GM19438 (cell line): ENCODE data around the gene PRC1.
A peak's percentile ranks its signal among the peaks of the same experiment; 100 is the strongest.

ENCODE experiments used
- ATAC-seq: cut with Tn5 transposase; IDR thresholded peaks from one replicate; pipeline ENCODE4 v1.9.1; 2021; ENCODE audit warnings: low read depth; ENCODE audit not compliant: unreplicated experiment

The PRC1 gene

DNA sequence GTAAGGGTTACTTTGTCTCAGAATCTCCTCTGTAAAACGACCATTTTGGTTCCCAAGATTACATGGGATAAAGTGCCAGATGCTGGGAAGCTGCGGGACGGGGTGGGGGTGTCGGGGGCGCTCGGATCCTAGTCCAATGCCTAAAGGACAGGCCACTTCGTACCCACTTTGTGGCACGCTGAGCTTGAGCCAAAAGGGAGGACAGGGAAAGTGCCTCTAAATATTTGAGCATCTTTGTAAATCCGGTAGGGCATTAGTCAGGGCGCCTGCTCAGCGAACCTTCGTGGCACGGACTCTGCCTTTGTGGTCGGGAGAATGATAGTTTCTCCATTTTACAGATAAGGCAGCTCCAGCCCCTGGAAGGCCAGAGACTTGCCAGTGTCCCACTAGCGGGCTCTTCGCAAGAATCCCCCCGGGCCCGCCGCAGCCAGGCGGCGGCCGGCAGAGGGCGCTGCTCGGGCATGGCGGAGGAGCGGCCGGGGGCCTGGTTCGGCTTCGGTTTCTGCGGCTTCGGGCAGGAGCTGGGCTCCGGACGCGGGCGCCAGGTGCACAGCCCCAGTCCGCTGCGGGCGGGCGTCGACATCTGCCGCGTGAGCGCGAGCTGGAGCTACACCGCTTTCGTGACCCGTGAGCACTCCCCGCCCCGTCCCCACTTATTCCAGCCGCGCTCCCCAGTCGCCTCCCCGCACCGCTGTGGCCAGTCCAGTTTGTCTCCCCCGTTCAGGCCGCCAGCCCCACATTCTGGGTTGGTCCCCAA lies 37.9 kb downstream of the PRC1 start:
- peak; percentile 34 for ATAC-seq

DNA sequence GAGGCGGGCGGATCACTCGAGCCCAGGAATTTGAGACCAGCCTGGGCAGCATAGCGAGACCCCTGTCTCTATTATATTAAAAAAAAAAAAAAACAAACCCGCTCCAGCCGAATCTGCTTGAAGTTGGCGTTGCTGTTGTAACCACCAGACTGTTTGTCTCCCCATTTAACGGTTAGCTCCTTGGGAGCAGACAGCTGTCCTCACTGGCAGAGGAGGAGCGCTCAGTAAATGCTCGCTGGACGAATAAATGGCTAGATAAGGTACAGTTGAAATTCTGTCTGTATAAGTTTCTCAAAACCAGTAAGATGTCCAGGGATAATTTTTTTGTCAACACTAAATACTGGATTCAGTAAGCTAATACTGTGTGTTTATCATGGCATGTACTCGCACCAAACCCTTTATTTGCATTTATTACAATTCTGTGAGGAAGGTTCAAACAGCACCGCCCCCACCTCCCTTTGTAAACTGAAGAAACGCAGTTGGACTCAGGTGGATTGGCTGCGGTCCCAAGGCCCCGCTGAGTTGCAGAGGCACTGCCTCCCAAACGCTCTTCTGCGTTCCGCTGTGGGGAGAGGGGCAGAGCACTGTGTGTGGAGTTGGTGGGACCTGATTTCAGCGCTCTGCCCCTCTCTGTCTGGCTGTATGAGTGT lies 38.6 kb downstream of the PRC1 start:
- ATAC-seq = no peak

DNA sequence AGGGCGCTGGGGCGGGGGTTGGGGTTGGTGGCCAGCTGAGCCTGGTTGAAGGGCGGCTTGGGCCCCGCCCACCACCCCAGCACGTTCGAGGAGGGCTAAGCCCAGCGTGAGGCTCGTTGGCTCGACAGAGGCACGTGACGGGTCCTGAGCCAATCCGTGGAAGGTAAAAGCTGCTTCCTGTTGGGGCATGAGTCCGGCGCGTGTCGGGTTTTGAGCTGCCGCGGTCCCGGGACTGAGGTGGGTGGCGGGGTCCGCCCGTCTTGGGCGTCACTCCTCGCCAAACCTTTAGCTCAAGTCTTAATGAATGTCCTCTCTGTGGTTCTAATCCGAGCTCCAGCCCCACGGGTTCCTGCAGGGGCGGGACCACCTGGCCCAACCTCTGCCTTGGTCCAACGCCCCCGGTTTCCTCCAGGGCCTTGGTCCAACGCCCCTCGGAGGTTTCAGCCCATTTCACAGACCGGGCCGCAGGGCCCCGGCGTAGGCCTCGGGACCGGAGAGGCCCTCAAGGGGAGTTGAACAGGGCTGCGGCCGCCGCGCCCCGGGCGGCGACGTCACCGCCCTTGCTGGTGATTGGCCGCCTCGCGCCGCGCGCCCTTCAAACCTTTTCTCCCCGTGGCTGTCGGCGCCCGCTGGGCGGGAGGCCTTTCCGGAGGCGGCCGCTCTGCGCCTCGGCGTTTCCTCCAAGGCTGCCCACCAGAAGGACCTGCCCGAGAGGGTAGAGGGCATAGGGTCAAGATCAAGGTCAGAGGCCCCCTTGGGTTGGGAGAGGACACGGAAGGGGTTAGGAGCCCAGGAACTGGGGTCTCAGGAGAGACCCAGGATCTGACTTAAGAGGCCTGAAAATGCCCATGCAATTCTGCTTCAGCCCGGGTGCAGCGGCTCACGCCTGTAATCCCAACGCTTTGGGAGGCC lies 39.4 kb downstream of the PRC1 start, which contains the start of gene RCCD1:
TSS of gene RCCD1 (plus strand) at position 173 of the 912 bp plus-strand sequence. CDS start 1,851 bp downstream, outside the sequence.
- ATAC-seq = peak; percentile 83

DNA sequence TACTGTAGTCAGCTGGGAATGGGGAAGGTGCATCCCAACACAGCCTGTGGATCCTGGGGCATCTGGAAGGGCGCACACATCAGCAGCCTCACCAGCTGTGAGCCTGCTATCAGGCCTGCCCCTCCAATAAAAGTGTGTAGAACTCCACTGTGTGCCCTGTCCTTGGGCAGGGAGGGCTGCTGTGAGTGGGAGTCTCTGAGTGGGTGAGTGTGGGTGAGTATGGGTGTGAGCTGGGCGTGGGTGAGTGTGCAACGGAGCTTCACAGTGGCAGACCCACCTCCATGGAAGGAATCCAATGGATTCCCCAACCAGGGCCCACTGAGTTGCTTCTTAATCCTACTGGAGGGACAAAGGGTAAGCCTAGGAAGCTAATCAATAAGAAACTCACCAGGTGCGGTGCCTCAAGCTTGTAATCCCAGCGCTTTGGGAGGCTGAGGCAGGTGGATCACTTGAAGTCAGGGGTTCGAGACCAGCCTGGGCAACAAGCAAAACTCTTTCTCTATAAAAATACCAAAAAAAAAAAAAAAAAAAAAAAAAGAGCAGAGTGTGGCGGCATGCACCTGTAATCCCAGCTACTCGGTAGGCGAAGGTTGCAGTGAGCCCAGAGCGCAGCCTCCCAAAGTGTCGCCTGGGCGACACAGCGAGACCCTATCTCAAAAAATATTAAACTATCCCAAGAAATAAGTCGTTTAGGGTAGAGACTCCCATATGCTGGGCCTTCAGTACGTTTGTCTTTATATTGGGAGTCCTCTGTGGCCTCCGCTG lies 40.2 kb downstream of the PRC1 start:
- ATAC-seq = no peak

DNA sequence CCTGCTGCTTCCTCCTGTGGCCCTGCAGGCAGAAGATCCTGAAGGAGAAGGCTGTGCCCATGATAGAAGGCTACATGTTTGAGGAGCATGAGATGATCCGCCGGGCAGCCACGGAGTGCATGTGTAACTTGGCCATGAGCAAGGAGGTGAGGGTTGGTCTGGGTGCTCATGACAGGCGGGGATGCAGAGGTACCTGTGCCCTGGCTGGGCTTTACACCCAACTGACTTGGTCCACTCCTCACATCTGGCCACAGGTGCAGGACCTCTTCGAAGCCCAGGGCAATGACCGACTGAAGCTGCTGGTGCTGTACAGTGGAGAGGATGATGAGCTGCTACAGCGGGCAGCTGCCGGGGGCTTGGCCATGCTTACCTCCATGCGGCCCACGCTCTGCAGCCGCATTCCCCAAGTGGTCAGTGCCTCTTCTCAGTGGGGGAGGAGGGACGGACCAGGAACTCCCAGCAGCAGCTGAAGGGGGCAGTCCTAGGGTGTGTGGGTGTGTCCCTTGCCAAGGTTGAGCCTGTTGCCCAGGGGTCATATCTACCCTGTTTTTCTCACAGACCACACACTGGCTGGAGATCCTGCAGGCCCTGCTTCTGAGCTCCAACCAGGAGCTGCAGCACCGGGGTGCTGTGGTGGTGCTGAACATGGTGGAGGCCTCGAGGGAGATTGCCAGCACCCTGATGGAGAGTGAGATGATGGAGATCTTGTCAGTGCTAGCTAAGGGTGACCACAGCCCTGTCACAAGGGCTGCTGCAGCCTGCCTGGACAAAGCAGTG lies 41.2 kb downstream of the PRC1 start:
- ATAC-seq = no peak

DNA sequence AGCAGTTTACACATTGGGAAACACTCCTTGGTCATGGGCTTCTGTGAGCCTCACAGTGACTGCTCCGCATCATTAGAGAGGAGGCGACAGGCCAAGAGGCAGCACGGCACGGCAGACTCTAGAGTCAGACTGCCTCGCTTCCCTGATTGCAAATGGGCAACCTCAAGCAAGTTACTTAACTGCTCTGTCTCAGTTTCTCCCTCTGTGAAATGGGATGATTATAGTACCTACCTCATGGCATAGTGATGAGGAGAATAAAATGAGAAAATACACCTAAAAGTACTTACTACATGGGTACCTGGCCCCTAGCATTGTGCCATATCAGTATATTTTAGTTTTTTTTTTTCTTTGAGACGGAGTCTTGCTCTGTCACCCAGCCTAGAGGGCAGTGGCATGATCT lies 43.7 kb downstream of the PRC1 start:
- ATAC-seq = no peak

DNA sequence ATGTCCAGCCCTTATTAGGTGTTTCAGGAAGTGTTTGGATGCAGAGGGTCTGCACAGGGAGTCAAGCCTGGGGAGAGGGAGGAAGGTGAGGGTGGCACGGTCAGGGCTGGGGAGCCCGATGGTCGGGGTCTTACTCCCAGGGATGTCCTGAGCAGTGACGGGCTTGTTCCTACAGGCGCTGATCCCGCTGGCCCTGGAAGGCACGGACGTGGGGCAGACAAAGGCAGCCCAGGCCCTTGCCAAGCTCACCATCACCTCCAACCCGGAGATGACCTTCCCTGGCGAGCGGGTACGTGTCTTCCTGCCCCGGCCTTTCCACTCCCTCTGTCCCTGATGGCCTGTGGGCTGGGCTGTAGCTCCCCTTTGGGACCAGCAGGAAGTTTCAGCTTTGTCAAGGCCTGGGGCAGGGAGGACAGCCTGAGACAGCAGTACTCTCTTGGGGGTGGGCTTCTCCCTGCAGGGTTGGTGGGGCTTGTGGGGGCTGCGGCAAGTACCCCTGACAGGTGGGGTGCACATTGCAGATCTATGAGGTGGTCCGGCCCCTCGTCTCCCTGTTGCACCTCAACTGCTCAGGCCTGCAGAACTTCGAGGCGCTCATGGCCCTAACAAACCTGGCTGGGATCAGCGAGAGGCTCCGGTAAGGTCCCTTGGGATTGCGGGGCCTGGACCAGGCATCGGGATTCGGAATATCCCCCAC lies 44.2 kb downstream of the PRC1 start:
- ATAC-seq = no peak

DNA sequence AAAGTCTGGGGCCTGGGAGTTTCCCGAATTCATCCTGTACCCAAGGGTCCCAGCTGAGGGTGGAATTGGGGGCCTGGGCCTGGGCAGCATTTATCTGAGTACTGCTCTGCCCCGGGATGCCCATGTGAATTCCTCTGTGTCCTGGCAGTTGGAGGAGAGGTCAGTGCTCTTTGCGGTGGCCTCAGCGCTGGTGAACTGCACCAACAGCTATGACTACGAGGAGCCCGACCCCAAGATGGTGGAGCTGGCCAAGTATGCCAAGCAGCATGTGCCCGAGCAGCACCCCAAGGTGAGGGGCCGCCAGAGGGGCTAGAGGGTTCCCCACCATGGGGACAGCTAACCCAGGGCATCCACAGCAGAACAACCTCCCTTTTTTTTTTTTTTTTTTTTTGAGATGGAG lies 45.8 kb downstream of the PRC1 start:
- ATAC-seq = no peak

DNA sequence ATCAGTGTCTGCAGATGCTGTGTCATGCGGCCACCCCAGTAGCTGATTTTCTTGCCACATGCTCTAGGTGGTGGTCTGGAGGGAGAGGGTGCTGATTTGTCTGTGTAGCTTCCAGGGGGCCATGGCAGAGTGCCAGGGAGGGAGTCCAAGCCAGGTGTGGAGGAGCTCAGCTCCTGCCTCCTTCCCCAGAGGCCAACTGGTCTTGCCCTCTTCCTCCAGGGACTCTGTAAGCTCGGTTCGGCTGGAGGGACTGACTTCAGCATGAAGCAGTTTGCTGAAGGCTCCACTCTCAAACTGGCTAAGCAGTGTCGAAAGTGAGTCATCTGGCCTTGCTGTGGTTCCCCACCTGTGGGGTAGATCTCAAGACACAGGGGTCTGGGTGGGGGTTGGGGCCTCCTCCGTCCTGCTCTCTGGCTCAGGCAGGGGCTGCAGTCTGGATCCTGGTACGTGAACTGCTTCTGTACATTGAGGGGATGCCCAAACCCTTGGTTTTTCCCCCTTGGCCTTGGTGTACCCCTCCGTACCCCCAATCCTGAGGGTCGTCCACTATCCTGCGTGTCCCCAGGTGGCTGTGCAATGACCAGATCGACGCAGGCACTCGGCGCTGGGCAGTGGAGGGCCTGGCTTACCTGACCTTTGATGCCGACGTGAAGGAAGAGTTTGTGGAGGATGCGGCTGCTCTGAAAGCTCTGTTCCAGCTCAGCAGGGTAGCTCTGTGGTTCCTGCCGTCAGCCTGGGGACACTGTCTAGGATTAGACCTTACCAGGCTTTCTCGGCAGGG lies 46.6 kb downstream of the PRC1 start:
- ATAC-seq = no peak

DNA sequence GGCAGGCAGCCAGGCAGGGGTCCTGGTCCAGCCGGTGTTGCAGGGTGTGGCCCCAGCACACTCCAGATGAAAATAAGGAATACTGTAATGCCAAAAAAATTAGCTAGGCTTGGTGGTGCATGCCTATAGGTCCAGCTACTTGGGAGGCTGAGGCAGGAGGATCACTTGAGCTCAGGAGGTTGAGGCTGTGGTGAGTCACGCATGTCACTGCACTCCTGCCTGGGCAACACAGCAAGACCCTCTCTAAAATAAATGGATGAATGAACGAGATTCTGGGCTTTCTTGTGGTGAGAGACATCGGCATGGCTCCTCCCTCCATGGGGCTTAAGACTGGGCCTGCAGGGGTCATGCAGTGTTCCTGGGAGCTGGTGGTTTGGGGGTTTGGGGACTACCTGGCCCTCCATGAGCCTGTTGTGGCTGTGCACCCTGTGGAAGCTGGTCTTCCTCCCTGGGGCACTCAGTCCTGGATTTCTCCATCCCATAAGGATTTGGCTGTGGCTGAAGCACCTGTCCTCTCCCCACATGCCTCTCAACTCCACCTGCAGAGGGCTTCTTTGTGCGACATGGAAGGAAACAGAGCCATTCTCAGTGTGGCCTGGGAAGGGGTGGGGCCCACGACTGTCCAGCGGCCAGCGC lies 47.3 kb downstream of the PRC1 start:
- no peak for ATAC-seq

DNA sequence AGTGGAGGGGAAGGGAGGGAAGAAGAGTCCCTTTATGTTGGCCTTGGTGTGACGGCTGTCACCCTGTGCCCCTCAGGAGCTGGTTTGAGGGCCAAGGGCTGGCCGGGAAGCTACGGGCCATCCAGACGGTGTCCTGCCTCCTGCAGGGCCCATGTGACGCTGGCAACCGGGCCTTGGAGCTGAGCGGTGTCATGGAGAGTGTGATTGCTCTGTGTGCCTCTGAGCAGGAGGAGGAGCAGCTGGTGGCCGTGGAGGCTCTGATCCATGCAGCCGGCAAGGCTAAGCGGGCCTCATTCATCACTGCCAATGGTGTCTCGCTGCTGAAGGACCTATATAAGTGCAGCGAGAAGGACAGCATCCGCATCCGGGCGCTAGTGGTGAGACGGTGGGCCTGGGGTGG lies 47.8 kb downstream of the PRC1 start:
- no peak for ATAC-seq

DNA sequence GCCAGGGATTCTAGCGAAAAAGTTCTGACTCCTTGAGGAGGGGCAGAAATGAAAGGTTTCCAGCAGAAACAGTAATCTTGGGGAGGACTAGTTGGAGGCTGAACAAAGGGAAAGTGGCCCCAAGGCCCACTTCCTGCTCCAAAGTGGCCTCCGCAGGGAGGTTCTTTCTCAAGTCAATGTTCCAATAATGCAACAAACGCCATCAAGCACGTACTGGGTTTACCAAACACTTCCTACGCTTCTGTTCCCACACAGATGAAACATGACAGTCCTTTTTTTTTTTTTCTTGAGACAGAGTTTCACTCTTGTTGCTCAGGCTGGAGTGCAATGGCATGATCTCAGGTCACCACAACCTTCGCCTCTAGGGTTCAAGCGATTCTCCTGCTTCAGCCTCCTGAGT lies 49.2 kb downstream of the PRC1 start:
- ATAC-seq = no peak

DNA sequence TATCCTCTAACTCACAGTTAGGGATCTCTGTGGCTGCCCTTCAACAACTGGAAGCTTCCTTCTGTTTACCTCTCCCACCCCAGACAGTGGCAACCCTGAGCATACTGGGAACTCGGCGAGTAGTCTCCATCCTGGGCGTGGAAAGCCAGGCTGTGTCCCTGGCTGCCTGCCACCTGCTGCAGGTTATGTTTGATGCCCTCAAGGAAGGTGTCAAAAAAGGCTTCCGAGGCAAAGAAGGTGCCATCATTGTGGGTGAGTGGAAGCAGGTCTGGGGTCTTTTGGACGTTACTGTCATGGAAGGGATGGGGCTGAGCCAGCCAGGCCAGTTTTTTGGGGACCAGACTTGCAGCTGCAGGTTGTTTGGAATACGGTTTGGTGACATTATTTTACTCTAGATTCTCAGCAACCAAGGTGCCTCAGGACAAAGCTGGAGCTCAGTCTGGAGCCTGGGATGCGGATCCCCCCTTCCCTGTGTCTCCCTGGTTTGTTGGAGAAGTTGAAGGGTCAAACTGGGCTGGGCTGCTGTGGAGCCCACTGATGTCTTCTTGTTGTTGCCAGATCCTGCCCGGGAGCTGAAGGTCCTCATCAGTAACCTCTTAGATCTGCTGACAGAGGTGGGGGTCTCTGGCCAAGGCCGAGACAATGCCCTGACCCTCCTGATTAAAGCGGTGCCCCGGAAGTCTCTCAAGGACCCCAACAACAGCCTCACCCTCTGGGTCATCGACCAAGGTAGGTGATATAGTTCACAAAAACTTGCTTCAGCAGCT lies 51.8 kb downstream of the PRC1 start:
- ATAC-seq = no peak

DNA sequence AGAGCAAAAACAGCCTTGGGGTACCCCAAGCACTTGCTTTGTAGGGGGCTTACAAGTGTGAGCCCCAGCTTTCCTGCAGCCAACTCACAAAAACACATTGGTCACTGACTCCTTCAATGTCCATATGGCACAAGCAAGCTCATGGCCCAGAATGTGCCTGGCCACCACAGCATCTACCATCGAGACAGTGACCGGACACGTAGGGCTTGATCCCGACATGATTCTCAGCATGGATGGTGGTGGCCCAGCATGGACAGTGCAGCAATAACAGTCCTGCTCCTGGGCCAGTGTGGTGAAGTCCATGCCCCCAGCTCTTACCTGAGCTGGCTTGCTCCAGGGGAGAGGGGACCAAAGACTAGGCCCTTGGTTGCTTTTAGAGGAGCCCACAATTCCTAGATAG lies 53.3 kb downstream of the PRC1 start:
- no peak for ATAC-seq

DNA sequence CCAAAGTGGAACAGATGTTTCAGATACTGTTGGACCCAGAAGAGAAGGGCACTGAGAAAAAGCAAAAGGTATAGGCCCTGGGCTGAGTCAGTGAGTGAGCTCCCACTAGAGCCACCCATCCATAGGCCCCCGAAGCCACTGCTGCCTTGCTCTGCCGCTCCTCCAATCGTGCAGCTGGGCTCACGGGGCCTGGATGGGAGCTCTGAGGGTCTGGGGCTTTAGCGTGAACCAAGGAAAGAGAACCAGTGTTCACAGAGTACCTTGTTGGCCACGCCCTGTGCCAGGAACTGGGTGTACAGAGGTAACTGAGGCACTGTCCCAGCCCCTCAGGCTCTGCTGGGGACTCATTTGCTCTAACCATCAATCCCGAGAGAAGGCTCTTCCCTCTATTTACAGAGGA lies 54.6 kb downstream of the PRC1 start:
- no peak for ATAC-seq

DNA sequence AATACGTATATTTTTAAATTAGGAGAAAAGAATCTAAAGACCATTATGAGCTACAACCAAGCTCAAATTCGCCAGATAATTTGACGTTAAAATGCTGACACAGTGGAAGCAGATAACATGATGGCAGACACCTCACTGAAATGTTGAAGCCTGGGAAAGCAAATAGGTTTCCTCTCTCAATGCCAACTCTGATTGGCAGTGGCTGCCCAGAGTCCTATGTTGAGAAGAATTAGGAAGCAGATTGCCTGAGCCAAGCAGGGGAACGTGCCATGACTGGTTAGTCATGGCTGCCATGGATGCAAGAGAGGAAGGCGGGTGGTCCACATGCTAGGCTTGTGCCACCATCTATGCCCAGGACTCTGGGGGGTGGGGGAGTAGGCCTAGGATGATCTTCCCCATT lies 56.1 kb downstream of the PRC1 start:
- no peak for ATAC-seq

DNA sequence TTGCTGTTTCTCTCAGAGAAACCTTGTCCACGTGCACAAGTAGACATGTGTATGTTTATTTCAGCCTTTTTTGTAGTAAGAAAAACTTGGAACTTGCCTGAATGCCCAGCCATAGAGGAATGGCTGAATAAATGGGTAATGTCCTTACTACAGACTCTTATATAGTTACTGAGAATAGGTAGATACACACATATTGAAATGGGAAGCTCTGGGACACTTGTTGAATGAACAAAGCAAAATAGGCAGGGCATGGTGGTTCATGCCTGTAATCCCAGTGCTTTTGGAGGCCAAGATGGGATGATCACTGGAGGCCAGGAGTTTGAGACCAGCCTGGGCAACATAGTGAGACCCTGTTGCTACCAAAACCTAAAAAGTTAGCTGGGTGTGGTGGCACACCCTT lies 57.5 kb downstream of the PRC1 start:
- no peak for ATAC-seq
